Astrocyte of the cerebellum (primary cell): ENCODE measurements around the gene TMEM218.
A peak's percentile ranks its signal among the peaks of the same experiment; 100 is the strongest.

Experiments
- DNase-seq: peaks from one replicate; pipeline ENCODE4 v3.0.0-alpha.2; 2011; ENCODE audit warnings: low read depth
- H3K4me3 ChIP-seq: 2 replicates; pipeline ENCODE4 v1.5.1; 2011; ENCODE audit warnings: mild to moderate bottlenecking, low read depth, low read length, moderate library complexity
- CTCF ChIP-seq: IDR thresholded peaks from 2 replicates; pipeline ENCODE4 v1.5.1; 2012; ENCODE audit warnings: low read length, low read depth, moderate library complexity, mild to moderate bottlenecking; ENCODE audit errors: missing control alignments
- in situ Hi-C: cut with HindIII; loops from 2 replicates; pipeline ENCODE4 v1.10.0; 2017; ENCODE audit warnings: low sequenced_read_pairs

The TMEM218 gene

DNA sequence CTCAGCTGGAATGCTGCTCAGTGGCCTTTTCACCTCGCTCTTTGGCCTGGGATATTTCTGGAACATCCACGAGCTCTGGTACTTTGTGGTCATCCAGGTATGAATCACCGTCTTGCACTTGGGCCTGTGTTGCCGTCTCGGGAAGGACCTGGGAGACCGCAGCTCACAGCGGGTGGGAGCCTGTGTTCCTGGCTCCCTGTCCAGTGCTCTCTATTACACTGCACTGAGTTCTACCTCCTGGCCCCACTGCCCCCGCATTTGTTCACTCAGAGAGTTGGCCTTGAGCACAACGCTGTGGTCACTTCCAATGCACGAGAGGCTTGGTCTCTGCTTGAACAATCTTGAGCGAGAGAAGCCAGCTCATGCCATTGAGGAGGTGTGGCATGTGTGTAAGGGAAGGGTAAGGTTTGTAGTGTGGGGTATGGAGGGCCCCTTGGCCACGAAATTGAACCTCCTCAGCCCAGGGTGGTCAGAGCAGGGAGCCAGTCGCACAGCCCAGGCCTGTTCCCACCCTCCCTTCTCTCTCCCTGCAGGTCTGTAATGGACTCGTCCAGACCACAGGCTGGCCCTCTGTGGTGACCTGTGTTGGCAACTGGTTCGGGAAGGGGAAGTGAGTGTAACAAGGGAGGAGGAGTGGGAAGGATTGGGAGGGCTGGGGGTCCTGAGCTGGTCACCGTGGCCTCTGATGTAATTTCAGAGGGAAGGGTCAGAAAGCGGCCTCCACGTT, 32.1 kb downstream of the TMEM218 start:
- in situ Hi-C loops, result no loop called here
- no peak overlapping the region for H3K4me3 ChIP-seq
- DNase-seq, result peak; percentile 55
- no peak for TF ChIP-seq CTCF

- in situ Hi-C loops, result no loop called here
- no peak for TF ChIP-seq CTCF
- no peak for DNase-seq
- H3K4me3 ChIP-seq, result no peak overlapping the region
Measured at GRCh38 chr11:125078516-125079140, 32.8 kb downstream of the TMEM218 start.

DNA sequence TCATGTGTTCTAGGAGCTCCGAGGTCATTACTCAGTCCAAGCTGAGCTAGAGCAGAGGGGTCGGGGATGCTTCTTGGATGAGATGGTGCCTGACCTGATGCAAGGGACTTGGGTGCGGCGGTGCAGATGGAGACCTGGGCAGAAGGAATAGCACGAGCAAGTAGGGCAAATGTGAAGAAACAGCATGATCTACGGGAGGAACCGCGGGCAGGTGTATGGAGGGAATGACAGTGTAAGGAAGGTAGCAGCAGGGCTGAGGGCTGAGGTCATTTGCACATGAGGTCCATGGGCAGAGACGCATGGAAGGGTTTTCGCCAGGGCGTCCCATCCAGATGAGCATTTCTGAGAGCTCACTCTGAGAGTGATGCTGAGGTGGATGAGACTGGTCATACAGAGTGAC, 33.4 kb downstream of the TMEM218 start:
- no peak for DNase-seq
- in situ Hi-C loops, result no loop called here
- TF ChIP-seq CTCF, result no peak
- no peak overlapping the region for H3K4me3 ChIP-seq

GRCh38 chr11:125076378-125076945, 35.0 kb downstream of the TMEM218 start:
- H3K4me3 ChIP-seq, result no peak overlapping the region
- DNase-seq, result no peak
- TF ChIP-seq CTCF, result no peak
- in situ Hi-C loops, result no loop called here

DNA sequence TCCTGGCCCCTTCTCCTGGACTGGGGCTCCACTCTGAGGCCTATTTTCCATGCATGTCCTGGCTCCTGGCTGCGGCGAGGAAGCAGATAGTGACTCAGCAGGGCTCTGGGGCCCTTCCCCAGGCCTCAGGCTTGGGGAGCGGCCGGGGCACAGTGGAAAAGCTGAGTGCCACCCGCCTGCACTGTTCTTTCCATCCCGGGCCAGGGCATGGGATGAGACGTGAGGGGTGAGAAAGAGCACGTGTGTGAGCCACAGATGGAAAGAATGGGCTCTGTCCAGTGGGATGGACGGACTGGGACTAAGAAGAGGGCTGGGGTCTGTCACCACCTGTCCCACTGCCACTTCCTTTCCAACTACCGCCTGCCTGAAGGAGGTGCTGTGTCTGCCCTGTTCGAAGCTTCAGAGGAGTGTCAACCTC, 35.5 kb downstream of the TMEM218 start:
- in situ Hi-C loops, result no loop called here
- H3K4me3 ChIP-seq, result no peak overlapping the region
- TF ChIP-seq CTCF, result no peak
- no peak for DNase-seq

- TF ChIP-seq CTCF, result no peak
- no peak overlapping the region for H3K4me3 ChIP-seq
- DNase-seq, result no peak
- in situ Hi-C loops, result no loop called here
Measured at GRCh38 chr11:125075242-125075625, 36.2 kb downstream of the TMEM218 start.
